ENCODE results near the gene TUBAL3.
"Not testable (repeated sequence)": the region's sequence is repeated elsewhere in the genome, so short reads cannot be mapped to it uniquely, and the experiment has no call there.

Gene TUBAL3

DNA sequence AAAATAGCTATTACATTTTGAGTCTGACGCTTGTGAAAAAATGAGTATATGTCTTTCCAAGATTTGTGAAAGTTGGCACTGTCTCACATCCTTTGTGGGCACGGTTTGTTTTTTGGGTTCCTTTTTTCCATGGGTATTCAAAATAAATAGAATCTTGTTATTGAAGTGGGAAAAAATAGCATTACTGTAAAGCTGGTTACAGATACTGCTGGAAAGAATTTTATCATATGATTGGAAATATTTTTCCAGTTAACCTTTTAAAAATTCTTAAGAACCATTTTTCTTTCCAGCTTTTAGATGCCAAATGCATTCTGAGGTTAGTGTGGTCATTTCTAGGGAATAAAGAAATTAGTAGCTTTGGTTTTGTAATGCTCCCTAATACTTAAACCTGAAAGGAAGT lies 19.1 kb upstream of the TUBAL3 start:
- no peak for DNase-seq (ENCODE audit: low read depth)

- DNase-seq (ENCODE audit: low read depth), result no peak
Measured at GRCh38 chr10:5419466-5420094, 15.0 kb upstream of the TUBAL3 start.

DNA sequence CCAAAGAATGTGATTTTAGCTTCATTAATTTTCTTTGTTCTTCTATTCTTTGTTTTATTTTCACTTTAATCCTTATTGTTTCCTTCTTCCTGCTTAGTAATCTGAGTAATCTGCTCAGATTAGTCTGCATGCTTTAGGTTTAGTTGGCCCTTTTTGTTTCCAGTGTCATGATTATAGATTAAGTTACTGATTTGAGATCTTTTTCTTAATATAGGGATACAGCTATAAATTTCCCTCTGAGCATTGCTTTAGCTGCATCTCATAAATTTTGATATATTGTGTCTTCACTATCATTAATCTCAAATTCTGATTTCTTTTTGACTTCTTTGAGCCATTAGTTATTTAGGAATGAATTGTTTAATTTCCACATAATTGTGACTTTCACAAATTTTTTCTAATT lies 14.0 kb upstream of the TUBAL3 start:
- DNase-seq (ENCODE audit: low read depth), result no peak

- DNase-seq (ENCODE audit: low read depth), result no peak
Measured at GRCh38 chr10:5416981-5417380, 12.4 kb upstream of the TUBAL3 start.

DNA sequence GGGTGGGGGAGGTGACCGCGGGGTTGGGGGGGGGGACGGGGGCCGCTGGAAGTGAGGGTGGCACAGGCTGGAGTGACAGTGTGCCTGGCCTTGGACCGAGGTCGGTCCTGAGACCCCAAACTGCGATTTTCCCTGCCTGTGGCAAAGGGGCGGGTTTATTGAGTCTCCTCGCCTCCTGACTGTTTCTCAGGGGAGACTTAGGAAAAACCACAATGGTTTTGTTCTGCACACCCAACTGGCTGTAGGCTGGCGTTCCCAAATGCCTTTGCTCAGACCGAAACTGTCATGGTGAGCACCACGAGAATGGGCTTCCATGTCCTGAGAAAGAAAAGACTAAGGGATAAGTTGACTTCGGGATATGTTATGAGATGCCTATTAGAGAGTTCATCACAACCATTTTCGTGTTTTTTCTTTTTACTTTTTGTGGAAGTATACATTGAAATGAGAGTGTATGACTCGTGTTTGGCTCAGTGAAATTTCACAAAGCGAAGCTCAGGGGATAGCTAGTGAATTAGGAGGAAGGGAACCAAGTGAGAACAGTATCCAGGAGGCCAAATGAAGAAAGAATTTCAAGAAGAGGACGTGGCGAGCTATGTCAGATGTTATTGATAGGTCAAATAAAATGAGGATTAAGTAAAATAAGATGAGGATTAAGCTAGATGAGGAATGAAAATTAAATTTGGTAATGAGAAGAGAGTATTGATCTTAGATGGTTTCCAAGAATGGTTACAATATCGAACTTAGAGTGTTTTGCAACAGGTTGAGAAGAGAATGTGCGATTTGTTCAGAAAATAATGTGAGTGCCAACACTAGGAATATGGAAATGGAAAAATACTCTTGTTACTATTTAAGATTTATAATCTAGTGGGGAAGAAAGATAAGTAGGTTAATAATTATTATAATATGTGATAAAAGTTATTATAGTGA lies 8.6 kb upstream of the TUBAL3 start:
- no peak for DNase-seq (ENCODE audit: low read depth)

DNA sequence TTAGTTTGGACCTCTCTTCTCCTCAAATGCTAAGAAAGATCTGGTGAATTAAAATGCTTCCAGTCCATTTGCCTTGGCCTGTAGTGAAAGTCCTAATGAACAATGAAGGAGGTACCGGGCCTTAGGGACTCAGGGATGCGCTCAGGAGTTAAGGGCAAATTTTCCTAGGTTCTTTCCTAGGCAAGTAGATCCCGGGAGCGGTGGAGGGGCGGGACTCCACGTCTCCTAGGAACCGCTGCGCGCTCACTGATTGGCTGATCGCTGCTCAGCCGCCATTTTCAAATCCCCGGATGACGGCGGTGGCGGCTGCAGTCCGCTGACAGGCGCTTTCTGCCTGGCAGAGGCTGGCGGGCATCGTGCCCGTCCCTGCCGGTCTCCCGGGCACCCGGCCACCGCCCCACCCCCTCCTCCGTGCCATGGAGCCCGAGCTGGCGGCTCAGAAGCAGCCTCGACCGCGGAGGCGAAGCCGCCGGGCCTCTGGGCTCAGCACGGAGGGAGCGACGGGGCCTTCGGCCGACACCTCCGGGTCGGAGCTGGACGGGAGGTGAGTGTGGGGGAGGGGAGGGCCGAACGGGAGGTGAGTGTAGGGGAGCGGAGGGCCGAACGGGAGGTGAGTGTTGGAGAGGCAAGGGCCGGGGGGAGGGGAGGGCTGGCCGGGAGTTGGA lies 7.8 kb upstream of the TUBAL3 start, which contains the start of gene NET1:
NET1 (plus strand) TSS at position 281 of the 665 bp plus-strand sequence; CDS start at position 417, 136 bp downstream.
- DNase-seq (ENCODE audit: low read depth), result peak; percentile 18

DNA sequence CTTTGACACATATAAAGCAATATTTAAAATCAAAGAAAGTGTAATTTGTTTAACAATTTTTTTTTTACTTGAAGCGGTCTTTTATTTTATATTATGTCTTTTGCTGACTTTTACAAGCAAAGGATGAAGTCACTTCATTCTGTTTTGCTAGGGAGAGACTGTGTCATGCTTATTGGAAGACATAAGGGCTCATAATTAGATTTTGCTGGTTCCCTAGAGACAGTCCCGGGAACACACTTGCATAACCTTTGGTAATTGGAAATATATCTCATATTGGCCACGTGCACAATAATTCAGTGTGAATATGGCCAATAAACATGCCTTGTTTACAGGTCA lies 7.3 kb upstream of the TUBAL3 start:
- DNase-seq (ENCODE audit: low read depth), result no peak

DNA sequence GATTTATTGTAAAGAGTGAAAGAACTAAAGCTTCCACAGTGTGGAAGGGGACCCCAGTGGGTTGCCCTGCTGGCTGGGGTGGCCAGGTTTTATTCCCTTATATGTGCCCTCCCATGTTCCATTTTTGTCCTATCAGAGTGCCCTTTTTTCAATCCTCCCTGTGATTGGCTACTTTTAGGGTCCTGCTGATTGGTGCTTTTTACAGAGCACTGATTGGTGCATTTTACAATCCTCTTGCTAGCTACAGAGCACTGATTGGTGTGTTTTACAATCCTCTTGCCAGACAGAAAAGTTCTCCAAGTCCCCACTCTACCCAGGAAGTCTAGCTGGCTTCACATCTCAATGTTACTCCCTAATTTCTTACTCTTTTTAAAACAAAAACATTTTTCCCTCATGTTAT lies 6.2 kb upstream of the TUBAL3 start:
- not testable (repeated sequence) for DNase-seq (ENCODE audit: low read depth)

- DNase-seq (ENCODE audit: low read depth), result no peak
Measured at GRCh38 chr10:5406918-5407317, 2.3 kb upstream of the TUBAL3 start.

- DNase-seq (ENCODE audit: low read depth), result no peak
Measured at GRCh38 chr10:5402798-5403197, 1.8 kb downstream of the TUBAL3 start.

GRCh38 chr10:5400468-5401240 lies 4.0 kb downstream of the TUBAL3 start:
- DNase-seq (ENCODE audit: low read depth), result no peak

DNA sequence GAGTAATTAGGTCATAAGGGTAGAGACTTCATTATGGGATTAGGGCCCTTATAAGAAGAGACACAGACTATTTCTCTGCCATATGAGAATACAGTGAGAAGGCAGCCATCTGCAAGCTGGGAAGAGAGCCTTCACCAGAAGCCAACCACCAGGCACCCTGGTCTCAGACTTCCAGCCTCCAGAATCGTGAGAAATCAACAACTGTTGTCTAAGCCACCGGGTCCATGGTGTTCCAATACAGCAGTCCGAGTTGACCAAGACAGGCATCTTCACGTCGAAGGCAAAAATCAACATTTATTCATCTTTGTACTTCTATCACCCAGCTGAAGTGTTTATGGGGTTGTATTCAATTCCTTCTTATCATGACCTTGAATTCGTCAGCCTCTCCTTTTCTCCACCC lies 5.3 kb downstream of the TUBAL3 start:
- DNase-seq (ENCODE audit: low read depth), result no peak

DNA sequence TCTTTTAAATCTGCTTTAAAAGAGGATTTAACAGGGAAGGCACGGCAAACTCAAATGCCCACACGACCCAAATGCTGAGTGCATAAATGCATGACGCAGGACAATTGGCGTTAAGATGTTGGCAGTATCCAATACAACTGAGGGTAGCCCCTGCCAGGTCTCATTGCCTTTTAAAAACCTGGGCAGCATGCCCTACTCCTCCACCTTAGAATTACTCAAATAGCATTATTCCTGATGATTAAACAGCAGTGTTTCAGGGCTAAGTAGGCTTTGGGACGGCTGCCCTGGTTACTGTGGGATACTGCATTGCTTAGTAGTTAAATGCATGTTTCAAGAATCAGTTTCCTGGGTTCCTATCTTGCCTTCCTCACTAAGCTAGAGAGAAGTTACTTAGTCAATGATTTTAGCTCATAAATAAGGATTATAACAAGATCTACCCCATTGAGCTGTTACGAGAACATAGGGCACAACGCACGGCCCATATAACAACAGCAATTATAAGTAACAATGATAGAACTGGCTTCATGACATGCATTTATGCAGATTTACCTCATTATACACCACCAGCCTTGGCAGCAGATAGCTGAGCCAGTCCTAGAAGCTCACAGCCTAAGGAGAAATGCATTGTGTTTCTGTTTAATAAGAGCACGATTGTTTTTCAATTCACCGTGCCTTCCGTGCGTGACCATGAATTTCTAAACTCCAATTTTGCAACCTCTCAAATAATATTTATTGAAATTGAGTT lies 7.9 kb downstream of the TUBAL3 start:
- DNase-seq (ENCODE audit: low read depth), result no peak

GRCh38 chr10:5395168-5395567 lies 9.5 kb downstream of the TUBAL3 start:
- DNase-seq (ENCODE audit: low read depth), result no peak

GRCh38 chr10:5393529-5393928 lies 11.1 kb downstream of the TUBAL3 start:
- DNase-seq (ENCODE audit: low read depth), result no peak

DNA sequence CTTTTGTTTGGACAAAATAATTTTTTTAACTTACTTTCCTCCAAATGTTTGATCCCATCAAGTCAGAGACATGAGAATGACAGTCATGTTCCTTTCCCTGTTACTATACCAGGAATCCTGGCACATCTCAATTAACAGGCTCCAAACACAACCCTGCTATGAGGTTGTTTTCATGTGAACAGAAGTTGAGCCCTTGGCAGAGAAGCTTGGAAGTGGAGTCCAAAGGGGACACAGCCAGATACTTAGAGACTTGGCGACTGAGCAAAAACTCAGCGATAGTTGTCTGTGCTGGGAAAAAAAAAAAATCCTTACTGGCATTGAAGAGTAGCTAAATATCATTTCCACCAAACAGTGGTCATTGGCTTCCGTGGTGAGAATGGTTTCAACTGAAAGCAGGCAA lies 12.8 kb downstream of the TUBAL3 start:
- no peak for DNase-seq (ENCODE audit: low read depth)

- no peak for DNase-seq (ENCODE audit: low read depth)
Measured at GRCh38 chr10:5390607-5391205, 13.9 kb downstream of the TUBAL3 start.

GRCh38 chr10:5387169-5387568 lies 17.5 kb downstream of the TUBAL3 start:
- DNase-seq (ENCODE audit: low read depth), result no peak

- DNase-seq (ENCODE audit: low read depth), result no peak
Measured at GRCh38 chr10:5385224-5385623, 19.4 kb downstream of the TUBAL3 start.

DNA sequence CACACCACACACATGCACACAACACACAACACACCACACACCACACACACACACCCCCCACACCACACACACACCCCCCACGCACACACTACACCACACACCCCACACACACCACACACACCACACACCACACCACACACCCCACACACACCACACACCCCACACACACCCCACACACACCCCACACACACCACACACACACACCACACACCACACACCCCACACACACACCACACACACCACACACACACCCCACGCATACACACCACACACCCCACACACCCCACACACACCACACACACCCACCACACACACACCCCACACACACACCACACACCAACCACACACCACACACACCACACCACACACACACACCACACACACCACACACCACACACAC lies 23.4 kb downstream of the TUBAL3 start:
- DNase-seq (ENCODE audit: low read depth), result no peak

DNA sequence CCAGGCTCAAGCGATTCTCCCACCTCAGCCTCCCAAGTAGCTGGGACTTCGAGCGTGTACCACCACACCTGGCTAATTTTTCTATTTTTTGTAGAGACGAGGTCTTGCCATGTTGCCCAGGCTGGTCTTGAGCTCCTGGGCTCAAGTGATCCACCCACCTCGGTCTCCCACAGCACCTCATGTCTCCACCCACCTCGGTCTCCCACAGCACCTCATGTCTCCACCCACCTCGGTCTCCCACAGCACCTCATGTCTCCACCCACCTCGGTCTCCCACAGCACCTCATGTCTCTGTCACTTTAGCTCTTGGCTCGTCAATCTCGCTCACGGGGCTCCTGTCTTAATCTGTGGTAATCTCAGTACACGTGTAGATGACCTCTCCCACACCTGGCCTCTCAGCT lies 24.2 kb downstream of the TUBAL3 start:
- DNase-seq (ENCODE audit: low read depth), result not testable (repeated sequence)
